OCI-LY1 (cell line): Measurements from ENCODE around the gene PSMA3.

Experiments used
- CTCF ChIP-seq: fragments of 200-600 bp; sonication (generic), shearing (Covaris generic); IDR thresholded peaks from 2 replicates; pipeline ENCODE4 v1.5.1; 2017; ENCODE audit warnings: mild to moderate bottlenecking, antibody characterized with exemption, low read length, moderate library complexity, mixed read lengths
- EZH2 ChIP-seq: fragments of 200-600 bp; sonication (generic), shearing (Covaris generic); IDR thresholded peaks from 2 replicates; pipeline ENCODE4 v1.8.0; 2017; ENCODE audit warnings: borderline replicate concordance, mixed run types, mild to moderate bottlenecking, antibody characterized with exemption, low read length, moderate library complexity, mixed read lengths

GRCh38 chr14:58287607-58288042 lies 43.0 kb downstream of the PSMA3 start:
- no peak for TF ChIP-seq CTCF
- TF ChIP-seq EZH2, result no peak
